NT2/D1 (cell line): ENCODE results near the gene ZNF831.

Experiments
- SUZ12 ChIP-seq: IDR thresholded peaks from 2 replicates; pipeline ENCODE4 v1.6.1; 2011; ENCODE audit not compliant: insufficient read length, insufficient read depth; ENCODE audit errors: extremely low read depth
- YY1 ChIP-seq: IDR thresholded peaks from 2 replicates; pipeline ENCODE4 v1.6.1; 2011; ENCODE audit not compliant: insufficient read length, insufficient read depth

DNA sequence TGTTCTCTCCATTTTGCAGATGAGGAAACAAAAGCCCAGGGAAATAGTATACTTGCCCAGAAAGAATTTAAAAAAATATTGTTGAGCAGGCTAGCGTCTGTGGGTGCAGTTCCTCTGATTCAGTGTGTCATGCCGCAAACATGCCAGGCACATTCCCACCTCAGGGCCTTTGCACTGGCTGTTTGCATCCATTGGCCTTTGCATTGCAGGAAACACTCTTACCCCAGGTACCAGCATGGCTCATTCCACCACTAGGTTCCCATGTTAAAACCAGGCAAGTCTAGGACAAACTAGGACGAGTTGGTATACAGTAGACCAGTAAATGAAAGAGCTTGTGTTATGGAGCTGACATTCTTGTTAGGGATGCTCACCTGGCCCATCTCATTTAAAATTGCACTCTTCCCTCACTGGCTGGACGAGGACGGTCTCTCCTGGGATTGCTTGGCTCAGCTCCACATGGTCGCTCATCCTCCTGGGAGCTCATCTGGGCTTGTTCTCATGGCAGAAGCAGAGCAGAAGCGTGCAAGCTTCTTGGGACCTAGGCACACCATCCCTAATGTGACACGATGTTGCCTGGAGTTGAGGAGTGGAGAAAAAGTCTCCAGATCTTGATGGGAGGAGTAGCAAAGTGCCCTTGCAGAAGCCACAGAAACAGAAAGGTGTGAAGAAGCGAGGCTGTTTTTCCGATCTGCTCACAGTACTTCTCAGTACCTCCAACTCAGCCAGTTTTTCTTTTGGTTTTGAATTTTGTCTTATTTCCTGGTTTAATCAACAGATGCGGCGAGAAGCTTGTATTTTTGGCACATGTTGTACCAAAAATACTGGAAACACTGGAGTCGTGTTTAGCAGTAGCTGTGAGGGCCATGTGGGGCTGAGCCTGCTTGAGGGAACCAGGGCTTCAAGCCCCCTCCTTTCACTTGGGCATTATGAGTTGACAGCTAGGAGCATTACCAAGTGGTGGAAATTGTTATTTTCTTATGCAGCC, 13.9 kb downstream of the ZNF831 start:
- TF ChIP-seq YY1 (no peak), SUZ12 (no peak)
